Measurements from ENCODE around the gene VPS41.

The VPS41 gene

GRCh38 chr7:38938589-38938988 is 29.6 kb upstream of the VPS41 start:
- Histone ChIP-seq H3K27ac (no peak overlapping the region), H3K9me3 (replicated peaks in 1 of 11) (0 out of 22 replicates have a peak, but pooled peaks cover 0 to 4% (median 0%) of the 10 kb centered on the region in 11 experiments), H3K4me2 (peak overlapping the region in 8 of 11 experiments; percentile 10 to 73 (median 49); a peak in 13 of 22 replicates), H4K20me1 (no peaks in the 10 kb centered on the region), H3K36me3 (no peaks in the 10 kb centered on the region), H3K9ac (no peak overlapping the region), H3K4me3 (no peak overlapping the region), H3K4me1 (peaks cover 0 to 47% (median 23%) of the 10 kb centered on the region in 10 experiments; a peak in 13 of 20 replicates), H3K27me3 (no peaks in the 10 kb centered on the region)
- no peak for TF ChIP-seq Cebpa-rat (IDR thresholded peaks at IDR 0.05)

DNA sequence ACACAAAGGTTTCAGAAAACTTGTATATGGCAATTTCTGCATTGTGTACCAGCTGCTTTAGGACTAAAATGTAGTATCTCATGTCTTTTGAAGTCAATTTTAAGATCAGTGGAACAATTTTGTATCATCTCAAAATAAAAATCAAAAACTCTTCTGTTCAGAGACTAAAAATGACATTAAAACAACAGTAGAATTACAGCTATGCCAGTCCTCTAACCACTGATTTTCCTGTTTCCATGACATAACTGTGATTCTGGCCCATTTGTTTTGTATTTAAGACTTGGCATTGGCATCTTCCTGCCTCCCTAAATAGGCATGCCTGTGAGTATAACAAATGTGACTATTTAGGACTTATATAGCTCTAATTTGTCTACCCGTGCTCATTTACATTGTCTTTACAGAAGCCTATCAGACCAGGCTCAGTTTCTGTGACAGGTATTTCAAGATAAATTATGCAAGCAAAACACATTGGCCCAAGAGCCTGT is 29.1 kb upstream of the VPS41 start:
- no peak overlapping the region for H3K4me3 ChIP-seq
- H3K4me1 ChIP-seq = peaks cover 0 to 44% (median 23%) of the 10 kb centered on the region in 10 experiments; a peak in 13 of 20 replicates
- peak overlapping the region in 8 of 11 experiments; percentile 10 to 73 (median 49); a peak in 14 of 22 replicates for H3K4me2 ChIP-seq
- no peak for TF ChIP-seq Cebpa-rat (IDR thresholded peaks at IDR 0.05)
- H3K36me3 ChIP-seq = no peaks in the 10 kb centered on the region
- H3K27me3 ChIP-seq = no peaks in the 10 kb centered on the region
- H3K9ac ChIP-seq = no peak overlapping the region
- no peak overlapping the region for H3K27ac ChIP-seq
- H3K9me3 ChIP-seq (replicated peaks in 1 of 11) = 0 out of 22 replicates have a peak, but pooled peaks cover 0 to 4% (median 0%) of the 10 kb centered on the region in 11 experiments
- H4K20me1 ChIP-seq = no peaks in the 10 kb centered on the region

- peaks cover 0 to 30% (median 18%) of the 10 kb centered on the region in 10 experiments; a peak in 13 of 20 replicates for H3K4me1 ChIP-seq
- H3K27me3 ChIP-seq = no peaks in the 10 kb centered on the region
- 0 out of 22 replicates have a peak, but pooled peaks cover 0 to 4% (median 0%) of the 10 kb centered on the region in 11 experiments for H3K9me3 ChIP-seq (replicated peaks in 1 of 11)
- H3K4me2 ChIP-seq = no peak overlapping the region
- no peak overlapping the region for H3K4me3 ChIP-seq
- H3K9ac ChIP-seq = no peak overlapping the region
- no peak for TF ChIP-seq Cebpa-rat (IDR thresholded peaks at IDR 0.05)
- H3K36me3 ChIP-seq = no peaks in the 10 kb centered on the region
- H3K27ac ChIP-seq = no peak overlapping the region
- H4K20me1 ChIP-seq = no peaks in the 10 kb centered on the region
Observed at GRCh38 chr7:38936641-38937040, 27.6 kb upstream of the VPS41 start.

DNA sequence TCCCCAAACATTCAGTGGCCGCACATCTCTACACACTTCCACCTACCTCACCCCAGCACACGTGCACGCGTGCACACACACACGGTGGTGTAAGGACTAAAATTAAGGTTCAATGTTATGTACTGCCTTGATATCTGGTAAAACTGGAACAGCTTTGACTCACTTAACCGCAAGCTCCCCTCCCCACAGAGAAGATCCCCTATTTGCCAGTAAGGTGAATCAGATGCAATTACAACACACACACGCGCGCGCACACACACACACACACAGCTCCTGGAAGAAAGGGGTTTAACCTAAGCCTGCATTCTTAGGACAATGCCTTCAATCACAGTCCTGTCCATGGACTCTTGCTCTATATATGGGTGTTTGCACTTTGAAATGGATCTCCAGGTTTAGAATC is 25.5 kb upstream of the VPS41 start:
- Histone ChIP-seq H3K4me3 (no peak overlapping the region), H3K27me3 (no peaks in the 10 kb centered on the region), H3K9me3 (replicated peaks in 1 of 11) (0 out of 22 replicates have a peak, but pooled peaks cover 0 to 4% (median 0%) of the 10 kb centered on the region in 11 experiments), H4K20me1 (no peaks in the 10 kb centered on the region), H3K9ac (no peak overlapping the region), H3K4me1 (peaks cover 10 to 29% (median 20%) of the 10 kb centered on the region in 10 experiments), H3K27ac (no peak overlapping the region), H3K4me2 (no peak overlapping the region), H3K36me3 (no peaks in the 10 kb centered on the region)
- no peak for TF ChIP-seq Cebpa-rat (IDR thresholded peaks at IDR 0.05)

GRCh38 chr7:38934051-38934450 is 25.1 kb upstream of the VPS41 start:
- Histone ChIP-seq H3K9ac (no peak overlapping the region), H3K27ac (no peak overlapping the region), H3K9me3 (replicated peaks in 1 of 11) (peaks cover 0 to 6% (median 0%) of the 10 kb centered on the region in 11 experiments; a peak in 2 of 22 replicates), H3K36me3 (no peaks in the 10 kb centered on the region), H3K27me3 (no peaks in the 10 kb centered on the region), H3K4me2 (no peak overlapping the region), H3K4me3 (no peak overlapping the region), H4K20me1 (no peaks in the 10 kb centered on the region), H3K4me1 (peaks cover 15 to 32% (median 21%) of the 10 kb centered on the region in 10 experiments)
- no peak for TF ChIP-seq Cebpa-rat (IDR thresholded peaks at IDR 0.05)

- Histone ChIP-seq H3K27me3 (no peaks in the 10 kb centered on the region), H3K4me3 (no peak overlapping the region), H3K9ac (no peak overlapping the region), H3K36me3 (no peaks in the 10 kb centered on the region), H3K27ac (no peak overlapping the region), H3K4me2 (peak overlapping the region in 1 of 11 experiments; percentile 42; a peak in 2 of 22 replicates), H3K4me1 (peaks cover 6 to 27% (median 15%) of the 10 kb centered on the region in 10 experiments; a peak in 19 of 20 replicates), H3K9me3 (replicated peaks in 1 of 11) (peaks cover 0 to 8% (median 0%) of the 10 kb centered on the region in 11 experiments; a peak in 2 of 22 replicates), H4K20me1 (no peaks in the 10 kb centered on the region)
- no peak for TF ChIP-seq Cebpa-rat (IDR thresholded peaks at IDR 0.05)
Observed at GRCh38 chr7:38932509-38933168, 23.6 kb upstream of the VPS41 start.

GRCh38 chr7:38929460-38930171 is 20.6 kb upstream of the VPS41 start:
- Histone ChIP-seq H4K20me1 (no peaks in the 10 kb centered on the region), H3K4me2 (peak overlapping the region in 7 of 11 experiments; percentile 16 to 56 (median 38); a peak in 13 of 22 replicates), H3K27me3 (no peaks in the 10 kb centered on the region), H3K36me3 (no peaks in the 10 kb centered on the region), H3K9ac (no peak overlapping the region), H3K4me1 (peaks cover 0 to 29% (median 11%) of the 10 kb centered on the region in 10 experiments; a peak in 14 of 20 replicates), H3K27ac (peak overlapping the region in 1 of 11 experiments; percentile 12; a peak in 1 of 22 replicates), H3K4me3 (no peak overlapping the region), H3K9me3 (replicated peaks in 1 of 11) (peaks cover 0 to 8% (median 0%) of the 10 kb centered on the region in 11 experiments; a peak in 2 of 22 replicates)
- TF ChIP-seq Cebpa-rat (IDR thresholded peaks at IDR 0.05) = no peak

GRCh38 chr7:38928506-38928905 is 19.5 kb upstream of the VPS41 start:
- Histone ChIP-seq H3K9me3 (replicated peaks in 1 of 11) (peaks cover 0 to 8% (median 0%) of the 10 kb centered on the region in 11 experiments; a peak in 2 of 22 replicates), H4K20me1 (no peaks in the 10 kb centered on the region), H3K4me1 (peaks cover 0 to 29% (median 11%) of the 10 kb centered on the region in 10 experiments; a peak in 14 of 20 replicates)

GRCh38 chr7:38927751-38928150 is 18.8 kb upstream of the VPS41 start:
- Histone ChIP-seq H3K4me2 (peak overlapping the region in 5 of 11 experiments; percentile 24 to 53 (median 36); a peak in 5 of 22 replicates), H3K9ac (no peak overlapping the region), H3K4me1 (peaks cover 0 to 29% (median 11%) of the 10 kb centered on the region in 10 experiments; a peak in 14 of 20 replicates), H3K27me3 (no peaks in the 10 kb centered on the region), H3K9me3 (replicated peaks in 1 of 11) (peaks cover 0 to 8% (median 0%) of the 10 kb centered on the region in 11 experiments; a peak in 2 of 22 replicates), H3K27ac (no peak overlapping the region), H4K20me1 (no peaks in the 10 kb centered on the region), H3K36me3 (no peaks in the 10 kb centered on the region), H3K4me3 (no peak overlapping the region)
- no peak for TF ChIP-seq Cebpa-rat (IDR thresholded peaks at IDR 0.05)

More at GRCh38 chr7:38928506-38928905, 19.5 kb upstream of the VPS41 start:
- Histone ChIP-seq H3K4me2 (peak overlapping the region in 3 of 11 experiments; percentile 27 to 53 (median 38); a peak in 2 of 22 replicates), H3K27ac (no peak overlapping the region), H3K4me3 (no peak overlapping the region), H3K36me3 (no peaks in the 10 kb centered on the region), H3K27me3 (no peaks in the 10 kb centered on the region), H3K9ac (no peak overlapping the region)
- TF ChIP-seq Cebpa-rat (IDR thresholded peaks at IDR 0.05) = no peak

Measured in BLaER1 treated with 17β-estradiol and CSF1 and Interleukin-3, amounts not matched to agents 10 nM and 100 nM (cell line).